Loucy (cell line): Measurements from ENCODE around the gene ACVR1.

Experiments used
- H2AFZ ChIP-seq: fragments of 200-600 bp; sonication (generic); 2 replicates; pipeline ENCODE4 v1.6.0; 2016; ENCODE audit warnings: antibody characterized with exemption, mild to moderate bottlenecking, low read length, moderate library complexity
- H3F3A ChIP-seq: fragments of 200-600 bp; 2 replicates; pipeline ENCODE4 v1.6.0; 2016; ENCODE audit warnings: antibody characterized with exemption, low read depth, mild to moderate bottlenecking
- H3K27me3 ChIP-seq: fragments of 200-600 bp; sonication (generic); 2 replicates; pipeline ENCODE4 v1.6.1; 2014; ENCODE audit warnings: low read length, mild to moderate bottlenecking; ENCODE audit not compliant: insufficient read depth, poor library complexity, severe bottlenecking
- H3K36me3 ChIP-seq: fragments of 200-600 bp; sonication (generic); 2 replicates; pipeline ENCODE4 v1.6.1; 2016; ENCODE audit warnings: low read length; ENCODE audit not compliant: insufficient read depth
- H3K4me1 ChIP-seq: fragments of 200-600 bp; sonication (generic); 2 replicates; pipeline ENCODE4 v1.5.1; 2014; ENCODE audit warnings: low read length, mild to moderate bottlenecking; ENCODE audit not compliant: insufficient read depth, poor library complexity, severe bottlenecking
- H3K4me2 ChIP-seq: fragments of 200-600 bp; sonication (generic); 2 replicates; pipeline ENCODE4 v1.6.0; 2014; ENCODE audit warnings: antibody characterized with exemption, low read length, low read depth, mild to moderate bottlenecking; ENCODE audit not compliant: poor library complexity, severe bottlenecking
- H3K4me3 ChIP-seq: fragments of 200-600 bp; sonication (generic); 2 replicates; pipeline ENCODE4 v1.5.1; 2014; ENCODE audit warnings: low read length, mild to moderate bottlenecking, mixed read lengths; ENCODE audit not compliant: poor library complexity, severe bottlenecking
- H3K79me2 ChIP-seq: fragments of 200-600 bp; sonication (generic); 2 replicates; pipeline ENCODE4 v1.6.1; 2014; ENCODE audit warnings: low read length; ENCODE audit not compliant: insufficient read depth
- H3K9ac ChIP-seq: fragments of 200-600 bp; sonication (generic); 2 replicates; pipeline ENCODE4 v1.6.0; 2014; ENCODE audit warnings: mild to moderate bottlenecking, low read depth, low read length, moderate library complexity; ENCODE audit not compliant: poor library complexity, severe bottlenecking
- H3K9me2 ChIP-seq: fragments of 200-600 bp; sonication (generic); replicated peaks from 2 replicates; pipeline ENCODE4 v1.6.1; 2016; ENCODE audit warnings: low read depth, low read length, mixed read lengths
- H3K9me3 ChIP-seq: fragments of 200-600 bp; sonication (generic); 2 replicates; pipeline ENCODE4 v1.6.1; 2014; ENCODE audit warnings: mild to moderate bottlenecking, antibody characterized with exemption, low read length, low read depth; ENCODE audit not compliant: insufficient read depth
- H4K20me1 ChIP-seq: fragments of 200-600 bp; sonication (generic); 2 replicates; pipeline ENCODE4 v1.6.0; 2014; ENCODE audit warnings: antibody characterized with exemption, low read length, mild to moderate bottlenecking; ENCODE audit not compliant: insufficient read depth, poor library complexity, severe bottlenecking
- EZH2phosphoT487 ChIP-seq: fragments of 200-600 bp; IDR thresholded peaks from 2 replicates; pipeline ENCODE4 v1.6.1; 2018; ENCODE audit warnings: antibody characterized with exemption, mild to moderate bottlenecking, moderate library complexity, borderline replicate concordance
- TF ChIP-seq, protein P1 (sequence below): fragments of 200-600 bp; sonication (generic); conservative IDR thresholded peaks from 2 replicates; pipeline ENCODE4 v1.5.1; 2014; ENCODE audit warnings: mild to moderate bottlenecking, antibody characterized with exemption, low read length

ACVR1 gene

DNA sequence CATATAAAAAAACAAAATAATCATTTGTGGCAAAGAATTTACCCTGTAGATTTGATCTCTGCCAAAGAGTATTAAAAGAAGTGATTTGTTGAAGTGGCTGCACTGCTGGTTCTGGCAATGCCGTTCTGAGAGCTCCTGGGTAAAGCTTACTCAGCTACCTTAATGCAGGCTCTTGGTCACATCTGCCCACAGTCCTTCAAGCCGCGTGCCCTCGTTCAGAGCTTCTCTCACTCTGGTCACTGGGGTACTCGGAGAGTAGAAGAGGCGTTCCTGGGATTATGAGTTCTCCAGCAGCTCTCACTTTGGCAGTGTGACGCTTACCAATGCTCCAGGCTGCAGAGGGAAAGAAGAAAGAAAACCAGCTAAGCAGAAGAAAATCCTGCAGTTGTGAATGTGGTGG is 57.9 kb downstream of the ACVR1 start:
- Histone ChIP-seq H3K36me3 (peaks cover 5% of the 10 kb centered on the region; the same call in 1 of the 2 replicates), H3K4me3 (no peak overlapping the region), H3K9ac (no peak overlapping the region), H3K4me1 (no peaks in the 10 kb centered on the region), H3K79me2 (no peaks in the 10 kb centered on the region), H3F3A (no peaks in the 10 kb centered on the region), H3K27me3 (no peaks in the 10 kb centered on the region), H3K4me2 (no peak overlapping the region), H3K9me3 (no peaks in the 10 kb centered on the region), H2AFZ (no peak overlapping the region), H3K9me2 (no peaks in the 10 kb centered on the region), H4K20me1 (no peaks in the 10 kb centered on the region)
- no peak for TF ChIP-seq EZH2phosphoT487
- TF ChIP-seq, protein P1, sequence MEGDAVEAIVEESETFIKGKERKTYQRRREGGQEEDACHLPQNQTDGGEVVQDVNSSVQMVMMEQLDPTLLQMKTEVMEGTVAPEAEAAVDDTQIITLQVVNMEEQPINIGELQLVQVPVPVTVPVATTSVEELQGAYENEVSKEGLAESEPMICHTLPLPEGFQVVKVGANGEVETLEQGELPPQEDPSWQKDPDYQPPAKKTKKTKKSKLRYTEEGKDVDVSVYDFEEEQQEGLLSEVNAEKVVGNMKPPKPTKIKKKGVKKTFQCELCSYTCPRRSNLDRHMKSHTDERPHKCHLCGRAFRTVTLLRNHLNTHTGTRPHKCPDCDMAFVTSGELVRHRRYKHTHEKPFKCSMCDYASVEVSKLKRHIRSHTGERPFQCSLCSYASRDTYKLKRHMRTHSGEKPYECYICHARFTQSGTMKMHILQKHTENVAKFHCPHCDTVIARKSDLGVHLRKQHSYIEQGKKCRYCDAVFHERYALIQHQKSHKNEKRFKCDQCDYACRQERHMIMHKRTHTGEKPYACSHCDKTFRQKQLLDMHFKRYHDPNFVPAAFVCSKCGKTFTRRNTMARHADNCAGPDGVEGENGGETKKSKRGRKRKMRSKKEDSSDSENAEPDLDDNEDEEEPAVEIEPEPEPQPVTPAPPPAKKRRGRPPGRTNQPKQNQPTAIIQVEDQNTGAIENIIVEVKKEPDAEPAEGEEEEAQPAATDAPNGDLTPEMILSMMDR, result no peak

DNA sequence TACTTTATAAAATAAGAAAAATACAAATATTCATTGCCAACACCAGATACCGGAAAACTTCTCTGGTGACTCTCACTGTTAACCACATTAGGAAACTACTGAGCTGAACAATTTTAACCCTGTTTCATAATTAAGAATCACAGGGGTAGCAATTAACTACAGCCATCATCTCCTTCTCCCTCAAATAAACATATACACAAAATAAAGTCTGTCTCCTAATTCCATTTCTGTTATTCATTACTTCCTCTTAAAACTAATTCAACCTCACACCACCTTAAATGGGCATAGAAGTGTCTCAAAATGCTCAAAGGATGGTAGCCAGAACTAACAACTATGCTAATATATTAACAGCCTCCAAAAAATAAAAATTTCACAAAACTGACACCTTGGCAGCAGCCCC is 60.7 kb downstream of the ACVR1 start:
- Histone ChIP-seq H3K27me3 (no peaks in the 10 kb centered on the region), H3K79me2 (no peaks in the 10 kb centered on the region), H3K4me3 (no peak overlapping the region), H3K9me3 (no peaks in the 10 kb centered on the region), H3K4me1 (no peaks in the 10 kb centered on the region), H3F3A (no peaks in the 10 kb centered on the region), H3K9ac (no peak overlapping the region), H4K20me1 (no peaks in the 10 kb centered on the region), H3K36me3 (peaks cover 5% of the 10 kb centered on the region; the same call in 1 of the 2 replicates), H2AFZ (no peak overlapping the region), H3K4me2 (no peak overlapping the region), H3K9me2 (no peaks in the 10 kb centered on the region)
- TF ChIP-seq, protein P1, result no peak
- no peak for TF ChIP-seq EZH2phosphoT487

DNA sequence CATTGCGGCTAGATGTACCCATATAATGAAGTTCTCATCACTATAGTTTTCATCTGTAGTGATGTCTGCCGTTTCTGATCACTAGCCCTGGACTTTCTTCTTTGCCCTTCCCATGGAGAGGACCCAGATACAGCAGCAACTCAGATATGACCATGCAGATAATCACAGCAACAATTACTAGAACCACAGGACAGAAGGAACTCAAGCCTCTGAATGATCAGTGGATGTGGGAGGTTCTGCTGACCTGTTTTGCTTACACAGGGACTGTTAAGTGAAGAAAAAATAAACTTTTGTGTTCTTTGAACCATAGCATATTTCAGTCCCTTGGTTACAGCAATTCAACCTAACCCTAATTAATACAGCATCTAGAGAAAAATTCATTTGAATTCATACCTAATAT is 62.7 kb downstream of the ACVR1 start:
- Histone ChIP-seq H2AFZ (no peak overlapping the region), H3K36me3 (peaks cover 5% of the 10 kb centered on the region; the same call in 1 of the 2 replicates), H3K4me1 (peaks cover 4% of the 10 kb centered on the region), H3F3A (no peaks in the 10 kb centered on the region), H3K79me2 (no peaks in the 10 kb centered on the region), H3K4me3 (no peak overlapping the region), H3K27me3 (no peaks in the 10 kb centered on the region), H3K4me2 (no peak overlapping the region), H4K20me1 (no peaks in the 10 kb centered on the region), H3K9ac (no peak overlapping the region), H3K9me3 (no peaks in the 10 kb centered on the region), H3K9me2 (no peaks in the 10 kb centered on the region)
- TF ChIP-seq EZH2phosphoT487, result no peak
- TF ChIP-seq, protein P1, result no peak
